GM21619 (cell line): ENCODE measurements around the gene KIF6.

Experiments used
- ATAC-seq: cut with Tn5 transposase; IDR thresholded peaks from one replicate; pipeline ENCODE4 v1.9.1; 2021; ENCODE audit not compliant: unreplicated experiment

The KIF6 gene

DNA sequence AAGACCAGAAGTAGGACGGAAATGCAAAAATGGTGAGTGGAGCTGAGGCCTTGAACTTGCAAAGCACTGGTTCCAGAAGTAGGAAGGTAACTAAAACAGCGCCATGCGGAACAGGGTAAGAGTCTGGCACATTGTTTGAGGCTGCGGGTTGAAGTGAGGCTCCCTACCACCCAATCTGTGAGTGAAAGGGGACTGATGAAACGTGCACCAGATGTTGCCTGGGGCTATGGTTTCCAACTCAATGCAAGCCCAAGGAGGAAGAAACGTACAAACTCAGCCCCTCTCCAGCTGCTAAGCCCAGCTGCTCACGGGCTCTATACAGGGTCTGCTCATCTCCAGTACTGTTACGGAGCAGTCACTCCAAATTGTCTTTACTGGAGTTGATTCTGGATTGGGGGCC lies 334.0 kb downstream of the KIF6 start:
- no peak for ATAC-seq

DNA sequence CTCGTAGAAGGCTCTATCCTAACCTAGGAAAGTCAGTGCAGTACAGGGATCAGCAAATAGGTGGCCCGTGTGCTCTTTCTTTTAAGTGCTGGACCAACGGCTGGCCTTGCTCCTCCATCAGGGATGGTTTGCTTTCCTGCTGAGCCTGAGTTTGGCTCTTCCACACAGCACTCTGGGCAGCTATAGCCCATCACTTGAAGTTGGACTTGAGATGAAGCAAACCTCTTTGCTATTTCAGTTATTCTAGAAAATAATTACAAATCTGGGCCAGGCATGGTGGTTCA lies 335.8 kb downstream of the KIF6 start:
- no peak for ATAC-seq

DNA sequence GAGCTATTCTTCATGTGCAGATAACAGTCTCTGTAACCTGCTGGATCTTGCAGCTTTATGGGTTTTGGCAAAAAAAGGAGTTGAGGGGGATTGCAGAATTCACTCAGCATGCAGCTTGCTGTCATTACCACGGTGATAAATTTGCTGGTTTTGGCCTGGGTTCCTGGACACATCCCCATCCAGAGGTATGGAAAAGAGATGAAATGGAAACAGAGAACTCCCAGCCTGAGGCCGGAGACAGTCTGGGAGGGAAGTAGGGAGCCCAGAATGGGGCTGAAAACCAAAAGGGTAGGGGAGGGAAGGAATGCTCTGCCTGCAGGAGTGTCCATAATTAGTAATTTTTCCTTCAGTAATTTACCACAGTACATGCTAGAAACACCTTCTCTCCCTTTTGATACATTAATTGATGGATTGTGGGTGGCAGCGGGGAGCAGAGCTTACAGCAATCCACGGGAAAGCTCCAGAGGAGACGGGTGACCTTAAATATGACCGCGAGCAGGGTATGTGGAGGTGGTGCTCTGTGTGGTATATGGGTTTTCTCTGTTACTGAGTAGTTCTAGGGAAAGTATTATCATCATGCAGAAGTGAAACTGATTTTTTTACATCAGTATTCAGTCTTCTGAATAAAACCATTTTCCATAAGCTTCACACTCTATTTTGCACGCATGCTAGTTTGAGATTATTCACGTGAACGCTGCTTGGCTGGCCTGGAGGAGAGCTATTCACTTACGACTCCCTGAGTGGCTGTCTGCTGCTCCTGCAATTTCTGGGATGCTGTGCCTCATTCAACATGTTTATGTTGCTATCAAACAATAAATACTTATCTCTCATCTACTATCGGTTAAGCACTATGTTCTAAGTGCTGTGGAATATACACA lies 336.4 kb downstream of the KIF6 start:
- no peak for ATAC-seq

GRCh38 chr6:39387785-39388184 lies 337.4 kb downstream of the KIF6 start:
- ATAC-seq = no peak

DNA sequence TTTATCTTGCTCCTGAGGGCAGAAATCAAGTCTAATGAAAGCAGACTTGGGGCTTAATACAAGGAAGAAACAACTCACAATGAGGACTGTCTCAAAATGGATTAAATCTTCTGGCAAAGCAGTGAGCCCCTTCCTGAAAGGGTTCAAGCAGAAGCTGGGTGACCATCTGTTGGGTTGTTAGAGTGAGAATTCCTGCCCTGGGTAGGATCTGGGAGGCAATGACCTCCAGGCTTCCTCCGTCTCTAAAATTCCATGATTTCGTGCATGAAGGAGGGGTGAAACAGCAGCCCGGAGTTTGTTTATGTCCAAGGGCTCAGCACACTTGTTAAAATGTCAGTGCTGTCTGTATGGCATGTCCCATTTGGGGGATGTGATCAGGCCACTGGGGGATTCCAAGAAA lies 338.7 kb downstream of the KIF6 start:
- ATAC-seq = no peak

DNA sequence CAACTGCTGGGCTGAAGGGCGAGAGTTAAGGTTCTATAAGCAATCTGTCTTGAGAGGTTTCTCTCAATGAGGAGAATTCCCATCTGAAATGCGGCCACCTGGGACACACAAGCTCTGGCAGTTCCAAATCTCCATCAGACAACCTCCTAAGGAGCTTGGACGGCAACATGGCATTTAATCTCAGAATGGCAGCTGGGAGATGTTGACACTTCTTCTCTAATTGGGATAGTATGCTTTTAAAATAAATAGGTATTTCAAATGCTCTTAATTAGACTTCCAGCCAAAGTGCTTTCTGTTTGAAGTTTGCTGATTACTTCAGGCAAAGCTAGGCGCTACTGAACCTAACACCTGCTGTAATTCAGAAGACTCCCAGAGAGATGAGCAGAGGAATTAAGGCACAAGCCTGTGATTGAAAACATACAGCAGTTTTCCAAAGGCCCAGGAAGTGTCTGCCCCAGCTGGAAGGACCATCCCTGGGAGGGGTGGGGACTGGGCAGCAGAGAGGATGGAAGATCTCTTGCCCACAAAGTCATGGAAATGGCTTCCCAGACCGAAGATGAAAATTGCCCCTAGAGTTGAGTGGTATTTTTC lies 343.6 kb downstream of the KIF6 start:
- ATAC-seq = no peak

- no peak for ATAC-seq
These were observed 344.2 kb downstream of the KIF6 start for GRCh38 chr6:39380837-39381549.

DNA sequence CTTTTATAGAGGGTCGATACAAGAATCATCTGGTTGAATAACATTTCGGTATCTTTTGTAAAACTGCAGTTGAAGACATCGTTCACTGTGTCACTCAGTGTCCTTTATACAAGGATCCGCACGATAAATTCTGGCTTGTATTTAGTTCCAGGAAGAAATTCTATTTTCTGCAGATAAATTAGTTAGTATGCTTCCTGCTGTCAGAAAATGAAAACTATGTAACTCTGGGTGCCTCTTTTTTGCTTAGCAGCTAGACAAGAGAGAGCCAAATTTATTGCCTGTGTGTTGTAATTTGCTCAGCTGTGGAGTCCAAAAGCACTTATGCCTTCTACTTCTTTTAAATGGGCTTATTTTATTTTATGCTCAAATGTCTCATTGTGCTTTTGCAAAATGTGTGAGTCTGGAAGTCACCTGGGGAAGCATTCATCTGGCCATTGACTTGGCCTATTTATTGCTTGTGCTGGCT lies 346.2 kb downstream of the KIF6 start:
- ATAC-seq = no peak

- ATAC-seq = no peak
These were observed 346.8 kb downstream of the KIF6 start for GRCh38 chr6:39378175-39378959.

DNA sequence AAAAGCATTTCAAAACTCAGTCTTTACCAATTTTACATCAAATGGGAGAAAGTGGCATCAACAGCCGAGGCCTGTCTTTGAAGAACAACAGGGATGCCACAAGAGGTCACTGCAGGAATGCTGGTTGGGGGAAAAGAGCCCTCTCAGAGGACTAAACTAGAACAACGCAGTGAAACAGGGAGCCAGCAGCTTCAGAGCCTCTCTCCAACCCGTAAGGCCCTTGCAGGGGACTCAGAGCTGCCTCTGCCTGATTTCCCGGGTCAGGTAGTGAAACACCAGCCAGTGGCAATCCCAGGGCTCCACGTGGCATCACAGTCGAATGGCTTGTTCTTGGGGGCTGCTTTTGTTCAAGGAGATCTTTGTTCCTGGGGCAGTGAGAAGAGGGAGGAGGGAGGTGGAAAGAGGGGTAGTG lies 347.7 kb downstream of the KIF6 start:
- no peak for ATAC-seq

GRCh38 chr6:39375405-39375804 lies 349.8 kb downstream of the KIF6 start:
- ATAC-seq = no peak

- ATAC-seq = no peak
These were observed 354.8 kb downstream of the KIF6 start for GRCh38 chr6:39370390-39370789.

- no peak for ATAC-seq
These were observed 355.2 kb downstream of the KIF6 start for GRCh38 chr6:39369987-39370386.

DNA sequence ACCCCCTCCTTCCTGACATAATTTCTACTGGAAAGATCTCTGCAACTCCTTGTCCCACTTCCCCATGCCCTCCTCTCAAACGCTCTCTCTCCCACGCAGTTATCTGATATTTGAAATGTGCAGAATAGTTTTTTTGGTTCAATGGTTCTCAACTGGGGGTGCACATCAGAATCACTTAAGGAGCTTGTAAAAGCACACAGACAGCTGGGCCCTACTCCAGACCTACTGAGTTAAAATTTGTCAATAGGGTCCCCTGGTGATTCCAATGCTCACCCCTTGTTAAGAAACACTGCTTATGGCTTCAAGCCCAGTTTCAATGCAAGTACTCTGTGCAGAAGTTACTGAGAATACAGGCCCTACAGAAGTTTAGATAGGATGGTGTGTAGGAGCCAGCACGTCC lies 357.5 kb downstream of the KIF6 start:
- ATAC-seq = no peak

DNA sequence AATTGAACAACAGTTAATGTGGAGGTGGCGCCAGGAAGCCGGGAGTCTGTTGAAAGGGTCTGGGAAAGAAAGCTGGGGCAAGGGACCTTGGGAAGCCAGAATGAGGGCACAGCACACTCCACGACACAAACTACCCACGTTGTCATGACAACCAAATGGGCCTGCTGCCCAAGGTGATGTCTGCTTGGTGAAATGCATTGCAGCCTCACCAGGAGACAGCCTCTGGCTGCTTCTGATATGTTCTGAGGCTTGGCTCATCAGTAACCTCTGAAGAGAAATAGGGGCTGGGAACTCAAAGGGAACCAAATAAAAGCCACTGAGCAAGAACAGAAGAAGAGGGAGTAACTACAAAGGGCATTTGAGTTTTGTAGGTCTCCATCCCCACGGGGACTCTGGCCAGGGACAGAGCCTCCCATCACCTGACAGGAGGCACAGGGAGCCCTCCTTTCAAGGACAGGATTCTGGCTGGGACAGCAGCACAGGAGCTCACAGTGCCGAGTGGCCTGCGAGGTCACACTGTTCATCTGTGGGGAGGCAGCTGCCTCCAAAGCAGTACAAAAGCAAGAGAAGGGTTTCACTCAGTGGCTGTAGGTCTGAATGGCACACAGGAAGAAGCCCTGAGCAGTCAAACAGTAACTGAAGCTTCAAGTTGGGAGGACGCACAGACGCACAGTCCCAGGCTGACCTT lies 358.1 kb downstream of the KIF6 start:
- no peak for ATAC-seq

DNA sequence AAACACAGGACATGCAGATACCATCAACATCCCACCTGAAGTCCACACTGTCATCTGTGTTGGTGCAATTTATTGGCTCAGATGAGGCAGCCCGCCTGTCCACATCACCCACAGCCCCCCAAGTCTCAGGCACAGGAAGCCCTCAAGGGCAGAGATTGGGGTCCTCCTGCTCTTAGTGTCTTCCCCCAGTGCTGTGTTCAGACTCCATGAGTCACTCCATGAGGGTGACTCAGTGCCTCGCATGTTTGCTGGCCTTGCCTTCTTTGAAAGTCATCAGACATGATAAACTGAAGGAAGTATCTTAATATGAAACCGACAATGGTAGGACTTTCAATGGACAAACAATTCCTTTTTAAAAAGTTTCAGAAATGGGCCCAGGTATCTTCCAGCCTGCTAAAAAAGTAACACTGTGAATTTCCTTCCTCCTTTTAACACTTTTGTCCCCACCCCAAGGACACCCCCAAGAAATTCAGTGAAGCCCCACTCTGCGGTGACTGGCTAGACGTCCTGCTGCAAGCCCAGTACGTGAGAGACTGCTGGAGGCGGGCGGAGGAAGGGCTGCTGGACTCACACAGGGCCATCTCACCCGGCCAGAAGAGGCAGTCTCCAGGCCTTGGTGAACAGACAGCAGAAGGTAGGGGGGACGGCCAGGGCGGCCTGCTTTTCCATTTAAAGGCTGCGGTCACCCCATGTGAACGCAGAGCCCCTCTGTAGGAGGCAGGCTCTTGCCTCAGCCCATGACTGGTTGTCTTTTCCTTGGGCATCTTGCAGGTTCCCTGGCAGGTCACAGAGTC lies 359.7 kb downstream of the KIF6 start:
- ATAC-seq = no peak

DNA sequence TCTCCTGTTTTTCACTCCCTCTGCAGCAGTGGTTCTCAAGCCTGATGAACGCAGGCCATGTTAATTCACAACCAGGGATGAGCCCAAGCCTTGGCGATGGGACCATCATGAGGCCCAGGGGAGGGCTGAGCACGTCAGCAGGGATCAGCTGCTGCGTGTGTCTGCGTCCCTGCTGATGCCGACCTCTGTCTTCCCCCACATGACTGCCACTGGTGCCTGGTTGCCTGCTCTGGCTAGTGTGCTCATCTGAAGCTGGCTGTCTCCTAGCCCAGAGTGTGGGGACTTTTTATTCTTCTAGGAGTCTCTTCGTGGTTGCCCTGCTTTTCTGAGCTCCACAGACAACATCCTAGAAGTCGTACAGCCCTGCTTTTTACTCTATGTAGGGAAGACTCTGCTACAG lies 361.9 kb downstream of the KIF6 start:
- no peak for ATAC-seq

DNA sequence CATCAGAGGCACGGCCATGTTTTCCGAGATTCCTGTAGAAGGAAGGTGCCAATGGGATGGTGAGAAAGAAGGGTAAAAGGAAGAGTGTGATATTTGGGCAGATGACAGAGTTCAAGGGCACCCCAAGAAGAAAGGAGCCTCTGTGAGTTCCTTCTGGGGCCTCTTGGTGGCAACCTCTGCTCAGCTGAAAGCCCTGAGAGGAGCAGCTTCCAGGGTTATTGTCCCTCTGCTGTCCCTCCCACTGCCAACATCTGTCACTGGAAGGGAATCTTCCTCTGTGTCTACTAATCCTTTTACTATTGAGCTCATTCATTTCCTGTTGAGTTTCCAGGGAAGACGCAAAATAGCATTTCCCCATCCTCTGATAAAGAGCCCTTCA lies 362.7 kb downstream of the KIF6 start:
- ATAC-seq = no peak

DNA sequence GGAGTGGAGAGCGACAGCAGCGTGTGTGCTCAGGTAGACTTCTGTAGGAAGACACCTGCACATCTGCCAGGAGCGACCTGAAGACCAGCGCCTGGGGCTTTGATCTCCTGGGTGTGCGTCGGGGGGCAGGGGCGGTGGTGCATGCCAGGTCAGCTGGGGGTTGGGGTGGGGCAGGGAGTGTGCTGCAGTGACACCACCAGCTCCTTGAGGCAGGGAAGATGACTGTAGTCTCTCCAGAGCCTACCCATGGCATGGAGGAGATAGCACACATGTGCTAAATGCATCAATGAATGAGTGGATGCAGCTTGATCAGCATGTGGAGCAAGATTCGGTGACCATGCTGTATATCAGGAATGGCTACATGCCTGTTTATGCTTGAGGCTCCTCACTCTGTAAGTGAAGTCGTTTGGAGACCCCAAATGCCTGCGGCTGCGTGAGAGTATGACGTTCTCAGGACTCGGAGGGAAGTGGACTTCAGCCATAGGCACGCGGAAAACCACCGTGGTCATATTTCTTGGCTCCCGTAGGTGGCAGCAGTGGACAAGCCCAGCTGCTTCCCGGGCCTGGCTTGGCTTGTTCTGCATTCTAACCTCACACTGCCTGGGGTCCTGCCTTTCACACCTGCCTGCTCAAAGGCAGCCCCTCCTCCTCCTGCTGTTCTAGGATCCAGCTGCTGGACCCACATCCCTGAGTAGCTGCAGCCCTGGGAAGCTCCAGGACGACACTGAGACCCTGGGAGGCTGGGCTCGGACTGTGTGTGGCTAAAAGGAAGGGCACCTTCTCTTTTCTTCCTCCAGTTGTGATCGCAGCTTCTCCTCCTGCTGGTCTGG lies 363.3 kb downstream of the KIF6 start:
- no peak for ATAC-seq
